Adrenal gland (tissue), 12 donors: ENCODE measurements around the gene KEL. TPM values are rescaled to one million over a fixed set of nuclear protein-coding genes. Genes with fewer than 3 reads are reported as not detected.

Experiments
- DNase-seq, 7 donors: peaks; one replicate each; pipeline ENCODE4 v3.0.0-alpha.2; 2019 to 2020
- H3K27ac ChIP-seq, 5 donors: fragments of 200-600 bp; sonication (generic) in 4 of 5; 1 replicate in 3 of 5; 2 replicates in 2 of 5; pipeline versions ENCODE4 v1.5.1 to v1.8.0; 2016 to 2020; ENCODE audit warnings: mild to moderate bottlenecking in 1 of 5
- H3K27me3 ChIP-seq: fragments of 200-600 bp; 2 replicates; pipeline ENCODE4 v1.8.0; 2021
- H3K36me3 ChIP-seq, 2 donors: fragments of 200-600 bp; replicated peaks in 1 of 2; 1 replicate in 1 of 2; 2 replicates in 1 of 2; pipeline versions ENCODE4 v1.5.1 to v1.8.0; 2018 to 2022
- H3K4me1 ChIP-seq, 2 donors: fragments of 200-600 bp; replicated peaks in 1 of 2; 1 replicate in 1 of 2; 2 replicates in 1 of 2; pipeline versions ENCODE4 v1.5.1 to v1.8.0; 2018 to 2021
- H3K4me3 ChIP-seq, 4 donors: fragments of 200-600 bp; sonication (generic) in 3 of 4; one replicate each; pipeline ENCODE4 v1.5.1; 2016 to 2018
- H3K9me3 ChIP-seq, 3 donors: fragments of 200-600 bp; sonication (generic) in 1 of 3; replicated peaks in 1 of 3; 1 replicate in 2 of 3; 2 replicates in 1 of 3; pipeline versions ENCODE4 v1.5.1 to v1.8.0; 2016 to 2021
- CTCF ChIP-seq, 6 experiments: fragments of 450-650 bp in 4 of 6; fragments of 200-600 bp in 2 of 6; sonication (generic) in 1 of 6; IDR thresholded peaks; 1 replicate in 5 of 6; 2 replicates in 1 of 6; pipeline versions ENCODE4 v1.5.1 to v1.8.0; 2016 to 2021; ENCODE audit warnings: antibody characterized with exemption in 6 of 6, mild to moderate bottlenecking in 2 of 6, moderate library complexity in 1 of 6
- POLR2A ChIP-seq, 2 donors: fragments of 450-650 bp; IDR thresholded peaks; one replicate each; pipeline ENCODE4 v1.6.1; 2017; ENCODE audit warnings: antibody characterized with exemption in 2 of 2, mild to moderate bottlenecking in 2 of 2, moderate library complexity in 1 of 2
- WGBS, 4 donors: extraction: QIAGEN DNeasy Blood & Tissue Kit in 2 of 4; methylation state at CpG; one replicate each; pipeline versions ENCODE4 v1.1.5 to v1.1.7; 2013 to 2017; 5-methylcytosine and 5-hydroxymethylcytosine counted together
- intact Hi-C, 2 donors: fragments of 100-400 bp; cut with DNase I; formaldehyde crosslinking; loops; one replicate each; pipeline versions ENCODE4 v1.14.1 to v1.15.0; 2022 to 2023
- polyA plus RNA-seq, 3 donors: library from polyadenylated mRNA; stranded (reverse); fragments of 200-250 nt in 2 of 3; fragments of 350-450 nt in 1 of 3; fragmentation: Illumina TruSeq in 1 of 3; extraction: RNeasy Lipid Tissue Mini Kit (QIAGEN cat#74804) in 1 of 3; gene quantifications; one replicate each; pipeline ENCODE4 v1.2.3, GENCODE V29; 2013 to 2014
- total RNA-seq, 9 donors: library from RNA; depleted of rRNA in 4 of 9; stranded (reverse); fragments of >200 nt in 4 of 9; fragments of 120-200 nt in 1 of 9; fragmentation: NEBNext Ultra II Directional in 1 of 9; extraction: Animal tissue kit (Norgen Biotek cat#: 25700) in 1 of 9; gene quantifications; one replicate each; pipeline versions ENCODE4 v1.1.0 to v1.2.4, GENCODE V29; 2013 to 2023
- donor health status: healthy with polysubstance abuse.
- donor health status: Bipolar disorder and iron deficiency.
- donor health status: DM: yes; HTN: yes; CAD: no.
- donor health status: DM: no; HTN: no; CAD: no.
- donor health status: DM: no; HTN: no; CAD: no.
- donor health status: DM: yes; HTN: yes; CAD: no.

The KEL gene
- total and polyA plus RNA-seq, 12 donors = 0.15 to 1.2 (median 0.55) TPM; not detected in 5

GRCh38 chr7:142961595-142961972 lies 579 bp downstream of the KEL start:
- TF ChIP-seq CTCF (IDR thresholded peaks at IDR 0.05) = no peak
- no peak for TF ChIP-seq POLR2A (IDR thresholded peaks at IDR 0.05)
- H3K4me3 ChIP-seq = no peak overlapping the region

GRCh38 chr7:142960955-142961512 lies 1.1 kb downstream of the KEL start:
- Histone ChIP-seq H3K27me3 (no peaks in the 10 kb centered on the region), H3K36me3 (no peaks in the 10 kb centered on the region), H3K4me3 (no peak overlapping the region), H3K4me1 (no peaks in the 10 kb centered on the region), H3K9me3 (no peaks in the 10 kb centered on the region), H3K27ac (no peak overlapping the region)
- 76 to 83% (median 82%) methylated on average over 5 of the region's 5 CpGs for WGBS, 4 donors
- intact Hi-C loops = no loop called here
- TF ChIP-seq CTCF (IDR thresholded peaks at IDR 0.05) = no peak
- TF ChIP-seq POLR2A (IDR thresholded peaks at IDR 0.05) = no peak
- no peak for DNase-seq

More at GRCh38 chr7:142961595-142961972, 579 bp downstream of the KEL start:
- no peaks in the 10 kb centered on the region for H3K36me3 ChIP-seq
- no peaks in the 10 kb centered on the region for H3K4me1 ChIP-seq
- H3K9me3 ChIP-seq = no peaks in the 10 kb centered on the region
- DNase-seq = no peak
- H3K27me3 ChIP-seq = no peaks in the 10 kb centered on the region
- whole genome bisulfite sequencing, 4 donors = 77 to 88% (median 84%) methylated on average over 4 of the region's 4 CpGs
- H3K27ac ChIP-seq = no peak overlapping the region
- intact Hi-C loops = no loop called here

DNA sequence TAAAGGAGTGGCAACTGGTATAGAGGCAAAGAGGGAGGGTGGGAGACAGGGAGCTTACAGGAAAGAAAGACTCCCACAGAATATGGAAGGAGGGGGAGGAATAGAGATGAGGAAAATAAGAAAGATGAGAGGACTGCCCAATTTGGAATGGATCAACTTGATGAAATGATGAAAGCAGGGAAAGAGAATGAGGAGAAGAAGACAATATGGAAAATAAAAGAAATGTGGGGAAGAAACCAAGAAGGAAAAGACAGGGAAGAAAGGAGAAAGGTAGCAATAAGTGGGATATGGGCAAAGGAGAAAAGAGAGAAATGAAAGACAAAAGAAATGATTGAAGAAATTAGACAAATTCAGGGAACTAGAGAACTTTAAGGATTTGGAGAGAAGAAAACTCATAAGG lies 3.0 kb downstream of the KEL start:
- no peaks in the 10 kb centered on the region for H3K4me1 ChIP-seq
- no peaks in the 10 kb centered on the region for H3K36me3 ChIP-seq
- no peak overlapping the region for H3K27ac ChIP-seq
- intact Hi-C loops = no loop called here
- no peak for TF ChIP-seq POLR2A (IDR thresholded peaks at IDR 0.05)
- TF ChIP-seq CTCF (IDR thresholded peaks at IDR 0.05) = no peak
- H3K4me3 ChIP-seq = no peak overlapping the region
- H3K27me3 ChIP-seq = no peaks in the 10 kb centered on the region
- no peak for DNase-seq
- no peaks in the 10 kb centered on the region for H3K9me3 ChIP-seq

GRCh38 chr7:142957723-142958122 lies 4.4 kb downstream of the KEL start:
- Histone ChIP-seq H3K4me1 (no peaks in the 10 kb centered on the region), H3K36me3 (no peaks in the 10 kb centered on the region), H3K27ac (no peak overlapping the region), H3K4me3 (no peak overlapping the region), H3K27me3 (no peaks in the 10 kb centered on the region), H3K9me3 (no peaks in the 10 kb centered on the region)
- WGBS, 4 donors = 59 to 74% (median 64%) methylated on average over 6 to 8 of the region's 8 CpGs
- intact Hi-C loops = no loop called here
- TF ChIP-seq POLR2A (IDR thresholded peaks at IDR 0.05) (no peak), CTCF (IDR thresholded peaks at IDR 0.05) (no peak)
- no peak for DNase-seq
